Measurements from ENCODE around the gene ZNF554. TPM values are rescaled to one million over a fixed set of nuclear protein-coding genes. Genes with fewer than 3 reads are reported as not detected.

ZNF554 gene
- total and polyA plus RNA-seq, 2 experiments from 2014 or later: 4.0 to 5.5 TPM

DNA sequence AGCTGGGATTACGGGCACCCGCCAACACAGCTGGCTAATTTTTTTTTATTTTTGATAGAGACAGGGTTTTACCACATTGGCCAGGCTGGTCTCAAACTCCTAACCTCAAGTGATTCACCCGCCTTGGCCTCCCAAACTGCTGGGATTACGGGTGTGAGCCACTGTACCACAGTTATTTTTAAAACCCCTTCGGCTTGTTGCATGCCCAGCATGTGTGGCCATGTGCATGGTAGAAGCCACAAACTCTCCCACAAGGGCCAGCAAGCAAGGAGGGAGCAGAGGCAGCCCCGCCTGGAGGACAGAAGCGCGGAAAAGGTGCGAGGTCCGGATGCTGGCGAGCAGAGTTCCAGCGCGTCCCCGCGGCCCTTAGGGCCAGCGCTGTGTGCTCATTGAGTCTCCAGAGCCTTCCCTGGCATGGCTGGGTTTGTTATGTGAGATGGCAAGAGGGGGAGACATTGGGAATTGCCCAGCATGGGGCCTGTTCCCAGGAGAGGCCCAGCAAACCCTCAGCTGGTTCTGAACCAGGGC lies 21.4 kb upstream of the ZNF554 start:
- no peak overlapping the region for H3K27ac ChIP-seq
- no peak for DNase-seq (ENCODE audit: low spot score)
- no peaks in the 10 kb centered on the region for H3K79me2 ChIP-seq
- no peak overlapping the region for H3K4me3 ChIP-seq
- 98% methylated on average over 16 of the region's 16 CpGs for WGBS (ENCODE audit: low lambda C conversion rate, missing lambda C conversion rate)
- no peak overlapping the region for H2AFZ ChIP-seq
- H3K36me3 ChIP-seq (replicated peaks; ENCODE audit: insufficient read depth, low read depth): no peaks in the 10 kb centered on the region
- TF ChIP-seq EZH2phosphoT487 (IDR thresholded peaks at IDR 0.05; ENCODE audit: low read depth, severe bottlenecking, unreplicated experiment) (no peak), EZH2 (IDR thresholded peaks at IDR 0.05; ENCODE audit: borderline replicate concordance) (no peak)
- TF ChIP-seq, protein P1, sequence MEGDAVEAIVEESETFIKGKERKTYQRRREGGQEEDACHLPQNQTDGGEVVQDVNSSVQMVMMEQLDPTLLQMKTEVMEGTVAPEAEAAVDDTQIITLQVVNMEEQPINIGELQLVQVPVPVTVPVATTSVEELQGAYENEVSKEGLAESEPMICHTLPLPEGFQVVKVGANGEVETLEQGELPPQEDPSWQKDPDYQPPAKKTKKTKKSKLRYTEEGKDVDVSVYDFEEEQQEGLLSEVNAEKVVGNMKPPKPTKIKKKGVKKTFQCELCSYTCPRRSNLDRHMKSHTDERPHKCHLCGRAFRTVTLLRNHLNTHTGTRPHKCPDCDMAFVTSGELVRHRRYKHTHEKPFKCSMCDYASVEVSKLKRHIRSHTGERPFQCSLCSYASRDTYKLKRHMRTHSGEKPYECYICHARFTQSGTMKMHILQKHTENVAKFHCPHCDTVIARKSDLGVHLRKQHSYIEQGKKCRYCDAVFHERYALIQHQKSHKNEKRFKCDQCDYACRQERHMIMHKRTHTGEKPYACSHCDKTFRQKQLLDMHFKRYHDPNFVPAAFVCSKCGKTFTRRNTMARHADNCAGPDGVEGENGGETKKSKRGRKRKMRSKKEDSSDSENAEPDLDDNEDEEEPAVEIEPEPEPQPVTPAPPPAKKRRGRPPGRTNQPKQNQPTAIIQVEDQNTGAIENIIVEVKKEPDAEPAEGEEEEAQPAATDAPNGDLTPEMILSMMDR (IDR thresholded peaks at IDR 0.05; ENCODE audit: poor library complexity): no peak
- H3K27me3 ChIP-seq: no peaks in the 10 kb centered on the region
- H3K9me2 ChIP-seq (replicated peaks; ENCODE audit: insufficient read depth): no peaks in the 10 kb centered on the region
- no peaks in the 10 kb centered on the region for H4K20me1 ChIP-seq (ENCODE audit: insufficient read depth, poor library complexity, severe bottlenecking)
- H3K4me1 ChIP-seq (ENCODE audit: insufficient read depth): no peaks in the 10 kb centered on the region
- H3K4me2 ChIP-seq: no peak overlapping the region
- no peaks in the 10 kb centered on the region for H3K9me3 ChIP-seq (ENCODE audit: low read depth)

DNA sequence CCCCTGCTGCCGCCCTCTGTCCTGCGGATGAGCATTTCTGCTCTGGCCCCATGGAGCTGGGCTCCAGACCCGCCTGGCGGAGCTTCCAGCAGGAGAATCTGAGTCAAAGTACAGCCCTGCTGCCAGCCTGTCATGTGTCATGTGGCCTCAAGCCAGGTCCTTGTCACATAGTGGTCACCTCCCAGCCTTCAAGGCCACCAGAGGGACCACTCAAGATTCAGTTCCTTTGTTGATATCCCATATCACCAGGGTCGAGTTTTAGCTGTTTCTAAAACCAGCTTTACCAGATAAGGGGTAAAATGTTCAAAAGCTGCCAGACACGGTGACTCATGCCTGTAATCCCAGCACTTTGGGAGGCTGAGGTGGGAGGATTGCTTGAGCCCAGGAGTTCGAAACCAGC lies 20.9 kb upstream of the ZNF554 start:
- Histone ChIP-seq H3K27ac (no peak overlapping the region), H3K4me2 (no peak overlapping the region), H3K27me3 (no peaks in the 10 kb centered on the region), H3K9me3 (ENCODE audit: low read depth) (no peaks in the 10 kb centered on the region), H3K4me3 (no peak overlapping the region), H3K36me3 (replicated peaks; ENCODE audit: insufficient read depth, low read depth) (no peaks in the 10 kb centered on the region), H3K79me2 (no peaks in the 10 kb centered on the region), H3K4me1 (ENCODE audit: insufficient read depth) (no peaks in the 10 kb centered on the region), H3K9me2 (replicated peaks; ENCODE audit: insufficient read depth) (no peaks in the 10 kb centered on the region), H4K20me1 (ENCODE audit: insufficient read depth, poor library complexity, severe bottlenecking) (no peaks in the 10 kb centered on the region), H2AFZ (no peak overlapping the region)
- WGBS (ENCODE audit: low lambda C conversion rate, missing lambda C conversion rate): 87% methylated on average over 7 of the region's 7 CpGs
- DNase-seq (ENCODE audit: low spot score): no peak
- TF ChIP-seq, protein P1 (IDR thresholded peaks at IDR 0.05; ENCODE audit: poor library complexity): no peak
- TF ChIP-seq EZH2 (IDR thresholded peaks at IDR 0.05; ENCODE audit: borderline replicate concordance) (no peak), EZH2phosphoT487 (IDR thresholded peaks at IDR 0.05; ENCODE audit: low read depth, severe bottlenecking, unreplicated experiment) (no peak)

DNA sequence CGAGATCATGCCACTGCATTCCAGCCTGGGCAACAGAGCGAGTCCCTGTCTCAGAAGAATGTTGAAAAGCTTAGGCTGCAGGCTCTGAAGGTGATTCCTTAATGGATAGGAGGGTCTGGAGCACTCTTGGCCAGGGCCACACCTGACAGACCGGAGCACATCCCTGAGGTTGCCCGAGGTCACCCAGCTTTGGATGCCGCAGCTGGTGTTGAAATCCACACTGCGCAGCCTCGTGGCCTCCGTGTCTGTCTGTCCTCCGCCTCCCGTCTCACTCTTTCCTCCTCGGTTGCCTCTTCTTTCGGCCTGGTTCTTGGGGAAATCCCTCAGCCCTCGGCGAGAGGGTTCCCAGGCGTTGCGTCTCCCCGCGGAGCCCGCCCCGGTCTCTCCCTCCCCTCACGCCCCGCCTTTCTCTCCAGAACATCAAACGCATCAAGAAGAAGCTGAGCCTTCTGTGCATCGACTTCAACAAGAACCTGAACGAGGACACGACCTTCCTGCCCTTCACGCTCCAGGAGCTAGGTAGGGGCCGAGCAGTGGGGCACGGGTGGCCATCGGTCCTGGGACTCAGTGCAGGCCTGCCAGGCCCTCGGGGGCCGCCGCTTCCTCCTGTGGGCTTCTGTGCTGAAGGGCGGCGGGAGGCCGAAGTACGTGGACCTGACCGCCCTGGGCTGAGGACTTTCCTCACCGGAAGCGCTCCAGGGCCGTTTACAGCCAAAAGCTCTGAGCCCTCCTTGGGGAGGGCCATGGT lies 20.2 kb upstream of the ZNF554 start:
- DNase-seq (ENCODE audit: low spot score): no peak
- Histone ChIP-seq H3K9me2 (replicated peaks; ENCODE audit: insufficient read depth) (no peaks in the 10 kb centered on the region), H4K20me1 (ENCODE audit: insufficient read depth, poor library complexity, severe bottlenecking) (no peaks in the 10 kb centered on the region), H3K4me1 (ENCODE audit: insufficient read depth) (no peaks in the 10 kb centered on the region), H2AFZ (no peak overlapping the region), H3K4me3 (no peak overlapping the region), H3K36me3 (replicated peaks; ENCODE audit: insufficient read depth, low read depth) (no peaks in the 10 kb centered on the region), H3K4me2 (no peak overlapping the region), H3K27me3 (no peaks in the 10 kb centered on the region), H3K79me2 (no peaks in the 10 kb centered on the region), H3K27ac (no peak overlapping the region), H3K9me3 (ENCODE audit: low read depth) (no peaks in the 10 kb centered on the region)
- TF ChIP-seq EZH2 (IDR thresholded peaks at IDR 0.05; ENCODE audit: borderline replicate concordance): no peak
- TF ChIP-seq, protein P1 (IDR thresholded peaks at IDR 0.05; ENCODE audit: poor library complexity): no peak
- TF ChIP-seq EZH2phosphoT487 (IDR thresholded peaks at IDR 0.05; ENCODE audit: low read depth, severe bottlenecking, unreplicated experiment): no peak
- 97% methylated on average over 36 of the region's 41 CpGs for WGBS (ENCODE audit: low lambda C conversion rate, missing lambda C conversion rate)

Measured in hepatocyte (in vitro differentiated cells).